PC-9 (cell line): ENCODE results near the gene SCP2.
"Not testable (repeated sequence)": the region's sequence is repeated elsewhere in the genome, so short reads cannot be mapped to it uniquely, and the experiment has no call there.

Experiments used
- EZH2 ChIP-seq: fragments of 200-600 bp; sonication (generic); IDR thresholded peaks from 2 replicates; pipeline ENCODE4 v1.8.0; 2017; ENCODE audit warnings: antibody characterized with exemption, low read depth
- TF ChIP-seq, protein P1 (sequence below): fragments of 200-600 bp; sonication (generic); conservative IDR thresholded peaks from 2 replicates; pipeline ENCODE4 v1.6.1; 2017; ENCODE audit warnings: mixed run types, antibody characterized with exemption, mild to moderate bottlenecking, moderate library complexity

DNA sequence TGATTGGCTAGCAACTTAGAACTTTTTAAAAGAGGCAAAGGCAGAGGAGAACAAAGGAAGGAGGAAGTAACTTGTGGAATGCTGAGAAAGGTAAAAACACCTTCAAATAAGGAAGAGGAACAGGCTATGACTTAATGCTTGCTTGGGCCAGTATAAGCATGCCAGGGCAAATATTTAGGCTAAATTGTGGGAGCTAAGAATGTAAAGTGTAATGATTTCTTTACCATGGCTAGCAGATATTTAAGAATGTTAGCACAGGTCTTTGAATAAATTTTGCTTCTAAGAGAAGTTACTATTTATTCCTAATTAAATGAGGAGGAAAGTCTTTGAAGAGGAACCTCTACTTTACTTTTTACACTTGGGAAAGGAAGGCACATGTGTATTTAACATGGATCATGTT is 22.5 kb downstream of the SCP2 start:
- TF ChIP-seq, protein P1, sequence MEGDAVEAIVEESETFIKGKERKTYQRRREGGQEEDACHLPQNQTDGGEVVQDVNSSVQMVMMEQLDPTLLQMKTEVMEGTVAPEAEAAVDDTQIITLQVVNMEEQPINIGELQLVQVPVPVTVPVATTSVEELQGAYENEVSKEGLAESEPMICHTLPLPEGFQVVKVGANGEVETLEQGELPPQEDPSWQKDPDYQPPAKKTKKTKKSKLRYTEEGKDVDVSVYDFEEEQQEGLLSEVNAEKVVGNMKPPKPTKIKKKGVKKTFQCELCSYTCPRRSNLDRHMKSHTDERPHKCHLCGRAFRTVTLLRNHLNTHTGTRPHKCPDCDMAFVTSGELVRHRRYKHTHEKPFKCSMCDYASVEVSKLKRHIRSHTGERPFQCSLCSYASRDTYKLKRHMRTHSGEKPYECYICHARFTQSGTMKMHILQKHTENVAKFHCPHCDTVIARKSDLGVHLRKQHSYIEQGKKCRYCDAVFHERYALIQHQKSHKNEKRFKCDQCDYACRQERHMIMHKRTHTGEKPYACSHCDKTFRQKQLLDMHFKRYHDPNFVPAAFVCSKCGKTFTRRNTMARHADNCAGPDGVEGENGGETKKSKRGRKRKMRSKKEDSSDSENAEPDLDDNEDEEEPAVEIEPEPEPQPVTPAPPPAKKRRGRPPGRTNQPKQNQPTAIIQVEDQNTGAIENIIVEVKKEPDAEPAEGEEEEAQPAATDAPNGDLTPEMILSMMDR: not testable (repeated sequence)
- TF ChIP-seq EZH2: not testable (repeated sequence)
